Fibroblast of upper back skin (primary cell): ENCODE measurements around the gene SHB.
"Not testable (repeated sequence)": the region's sequence is repeated elsewhere in the genome, so short reads cannot be mapped to it uniquely, and the experiment has no call there.

Experiments used
- DNase-seq: peaks from one replicate; pipeline ENCODE4 v3.0.0-alpha.2; 2013

Gene SHB

DNA sequence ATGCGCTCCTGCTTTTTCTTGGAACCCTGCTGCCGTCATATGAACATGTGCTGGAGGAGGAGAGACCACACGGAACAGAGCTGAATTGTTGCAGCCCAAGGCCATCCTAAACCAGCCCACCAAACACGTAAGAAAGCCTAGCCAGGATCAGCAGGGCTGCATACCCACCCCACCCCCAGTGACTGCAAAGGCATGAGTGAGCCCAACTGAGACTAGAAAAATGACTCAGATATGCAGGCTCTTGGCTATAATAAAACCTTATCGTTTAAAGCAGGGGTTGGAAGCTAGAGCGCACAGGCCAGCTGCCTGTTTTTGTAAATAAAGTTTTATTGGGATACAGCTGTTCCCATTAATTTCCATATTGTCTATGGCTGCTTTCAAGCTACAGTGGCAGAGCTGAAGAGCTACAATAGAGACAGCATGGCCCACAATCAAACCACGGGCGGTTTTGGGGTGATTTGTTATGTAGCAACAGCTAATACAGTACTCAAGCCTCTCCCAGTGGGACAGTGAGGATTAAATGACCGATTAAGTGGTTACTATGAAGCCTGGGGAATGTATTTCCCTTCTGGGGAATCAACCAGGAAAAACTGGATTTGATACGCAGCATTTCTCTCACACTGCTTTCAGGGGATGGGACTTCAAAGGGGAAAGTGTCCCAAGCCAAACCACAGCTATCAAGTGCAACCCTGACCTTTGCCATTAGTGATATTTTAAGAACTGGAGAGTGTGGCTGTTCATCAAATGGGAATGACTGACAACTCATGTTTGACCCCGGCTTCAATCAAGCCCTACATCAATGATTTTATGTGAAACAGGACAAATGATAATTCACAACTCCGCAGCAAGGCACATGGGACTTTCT, 6.3 kb downstream of the SHB start:
- peak; percentile 85 for DNase-seq

DNA sequence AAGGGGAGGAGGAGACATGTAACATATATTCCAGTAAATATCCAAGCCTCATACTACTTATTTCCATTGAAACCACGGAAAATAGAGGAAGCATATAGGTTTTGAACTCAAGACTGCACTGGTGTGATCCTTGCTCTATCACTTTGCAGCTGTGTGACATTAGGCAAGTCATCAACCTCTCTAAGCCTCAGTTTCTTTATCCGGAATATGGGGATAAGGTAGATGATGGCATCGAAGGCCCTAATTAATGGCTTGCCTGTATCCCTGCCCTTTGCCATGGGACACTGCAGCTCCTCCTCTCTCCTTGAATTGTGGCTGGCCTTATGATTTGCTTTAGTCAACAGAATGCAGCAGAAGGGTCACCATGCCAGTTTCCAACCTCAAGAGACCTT, 6.9 kb downstream of the SHB start:
- no peak for DNase-seq

DNA sequence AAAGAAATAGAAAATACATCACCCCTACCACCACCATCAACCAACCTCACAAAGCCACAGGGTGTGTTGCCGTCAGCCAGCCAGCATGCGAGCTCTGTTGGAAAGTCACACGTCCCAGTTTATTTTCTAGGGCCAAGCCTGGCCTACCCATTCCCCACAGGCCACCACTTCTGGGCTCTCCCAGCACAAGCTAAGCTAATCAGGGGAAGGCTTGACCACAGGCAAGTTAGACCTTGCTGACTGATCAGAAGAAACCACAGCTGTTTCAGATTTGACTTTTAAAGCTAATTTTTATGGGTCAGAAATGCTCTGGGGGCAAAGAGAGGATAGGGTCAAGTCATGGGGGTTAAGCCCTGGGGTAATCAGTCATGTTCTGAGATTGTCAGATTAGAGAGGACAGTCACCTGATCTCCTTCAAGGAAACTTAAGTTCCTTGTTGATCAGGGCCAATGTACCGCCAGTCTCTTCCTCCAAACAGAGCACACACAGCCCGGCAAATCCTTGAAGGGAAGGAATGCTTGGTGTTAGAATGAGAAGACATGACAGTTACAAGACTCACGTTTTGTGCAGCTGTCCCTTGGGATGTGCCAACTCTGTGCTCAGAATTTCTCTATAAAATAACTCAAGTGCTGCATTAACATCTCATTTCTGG, 7.6 kb downstream of the SHB start:
- no peak for DNase-seq

DNA sequence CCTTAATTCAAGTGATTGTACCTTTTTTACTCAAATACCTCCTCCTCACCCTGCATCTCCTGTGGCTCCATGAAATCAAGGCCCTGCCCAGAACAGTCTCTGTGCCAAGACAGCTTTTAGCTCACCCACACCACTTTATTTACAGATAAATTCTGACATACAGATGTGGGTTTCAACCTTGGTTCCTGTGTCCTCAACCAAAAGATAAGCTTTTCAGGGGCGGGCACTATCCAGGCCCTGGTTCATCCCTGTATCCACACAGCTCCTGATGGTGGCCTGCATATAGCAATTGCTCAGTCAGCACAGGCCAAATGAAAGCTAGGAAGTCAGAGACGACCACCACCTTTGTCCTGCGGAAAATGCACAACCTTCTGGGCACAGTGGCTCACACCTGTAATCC, 8.3 kb downstream of the SHB start:
- no peak for DNase-seq

DNA sequence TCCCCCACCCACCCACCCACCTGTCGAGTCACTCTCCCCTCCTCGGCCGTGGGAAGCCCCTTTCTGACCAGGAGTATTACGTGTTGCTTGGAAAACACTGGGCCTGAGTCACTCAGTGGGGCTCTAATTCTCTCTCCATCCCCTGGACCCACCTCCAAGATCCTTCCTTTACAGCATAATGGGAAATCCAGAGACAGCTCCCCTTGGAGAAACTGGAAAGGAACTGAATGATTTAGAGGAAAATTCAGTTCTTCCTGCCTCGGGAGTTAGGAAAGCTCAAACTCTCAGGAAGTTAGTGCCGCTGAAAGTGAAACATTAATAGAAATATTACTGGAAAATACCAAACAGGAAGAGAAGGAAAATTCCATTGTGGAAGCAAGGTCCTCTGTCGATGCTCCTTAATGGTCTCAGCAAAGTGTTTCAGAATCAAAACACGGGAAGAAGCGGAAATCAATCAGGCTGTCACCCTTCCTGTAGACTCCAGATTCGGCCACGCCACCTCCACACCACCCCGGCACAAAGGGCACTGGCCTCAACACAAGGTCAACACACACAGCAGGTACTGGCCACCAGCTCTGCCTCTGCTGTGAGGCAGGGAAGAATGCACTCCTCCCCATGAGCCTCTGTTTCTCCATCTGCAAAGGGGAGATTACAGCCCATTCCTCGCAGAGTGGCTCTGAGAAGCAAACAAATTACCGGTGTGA, 9.6 kb downstream of the SHB start:
- DNase-seq, result no peak

DNA sequence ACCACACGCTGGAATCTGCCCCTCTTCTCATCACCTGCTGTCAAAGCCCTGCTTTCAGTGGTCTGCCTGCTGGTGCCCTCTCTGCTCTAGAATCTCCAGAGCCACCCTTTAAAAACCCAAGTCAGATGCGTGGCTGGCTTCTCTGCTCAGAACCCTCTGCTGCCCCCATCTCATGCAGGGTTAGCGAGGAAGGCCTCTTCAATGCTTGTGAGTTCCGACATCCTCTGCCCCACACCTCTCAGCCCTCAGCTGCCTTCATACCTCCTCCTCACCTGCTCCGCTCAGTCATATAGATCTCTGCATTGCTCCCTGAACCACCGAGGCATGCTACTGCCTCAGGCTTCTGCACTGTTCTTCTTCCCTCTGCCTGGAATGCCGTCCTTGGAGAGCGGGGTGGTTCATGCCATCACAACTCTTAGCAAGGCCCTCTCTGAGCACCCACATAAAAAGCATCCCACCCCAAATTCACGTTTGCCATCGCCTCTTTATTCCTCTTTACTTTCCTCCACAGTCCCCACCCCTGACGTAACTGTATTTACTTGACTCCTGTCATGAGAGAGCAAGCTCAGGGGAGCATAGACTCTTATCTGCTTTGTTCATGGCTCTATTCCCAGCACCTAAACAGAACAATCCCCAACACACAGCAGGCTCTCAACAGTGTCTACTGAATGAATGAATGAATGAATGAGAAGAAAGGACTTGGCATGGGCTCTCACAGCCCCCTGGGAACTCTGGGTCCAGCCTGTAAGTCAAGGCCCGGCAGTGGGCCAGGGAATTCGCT, 10.4 kb downstream of the SHB start:
- no peak for DNase-seq

DNA sequence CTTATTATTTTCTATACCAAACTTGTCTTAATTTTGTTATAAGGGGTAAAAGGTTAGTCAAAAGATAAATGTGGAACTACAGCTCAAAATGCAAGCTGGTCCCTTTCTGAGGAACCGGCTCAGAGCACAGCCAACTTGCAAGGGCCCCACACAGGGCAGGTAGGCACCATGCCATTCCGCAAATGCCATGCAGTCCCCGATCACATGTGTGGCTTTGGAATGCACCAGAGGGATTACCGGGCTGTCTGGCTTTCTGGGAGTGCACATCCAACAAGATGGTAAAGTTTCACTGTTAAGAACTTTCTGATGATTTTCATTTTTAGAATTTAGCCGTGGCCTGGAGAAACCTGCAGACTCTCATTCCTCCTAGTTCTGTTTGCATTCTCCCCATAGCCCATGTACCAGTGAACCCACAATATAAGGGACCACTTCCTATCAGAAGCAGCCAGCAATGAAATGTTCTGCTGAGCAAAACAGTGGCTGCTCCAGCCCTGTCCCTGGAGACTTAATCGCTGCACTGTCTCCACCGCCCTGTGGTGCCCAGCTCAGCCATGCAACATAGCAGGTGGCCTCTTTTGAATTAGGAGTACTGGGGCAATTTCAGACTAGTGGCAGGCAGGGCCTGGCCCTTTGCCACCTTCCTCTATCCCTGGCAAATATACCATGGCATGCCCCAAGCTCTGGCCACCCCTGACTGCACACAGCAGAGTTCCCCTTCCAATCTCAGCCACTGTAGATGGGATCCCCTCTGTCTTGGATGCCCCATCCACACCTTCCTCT, 11.4 kb downstream of the SHB start:
- DNase-seq, result no peak

DNA sequence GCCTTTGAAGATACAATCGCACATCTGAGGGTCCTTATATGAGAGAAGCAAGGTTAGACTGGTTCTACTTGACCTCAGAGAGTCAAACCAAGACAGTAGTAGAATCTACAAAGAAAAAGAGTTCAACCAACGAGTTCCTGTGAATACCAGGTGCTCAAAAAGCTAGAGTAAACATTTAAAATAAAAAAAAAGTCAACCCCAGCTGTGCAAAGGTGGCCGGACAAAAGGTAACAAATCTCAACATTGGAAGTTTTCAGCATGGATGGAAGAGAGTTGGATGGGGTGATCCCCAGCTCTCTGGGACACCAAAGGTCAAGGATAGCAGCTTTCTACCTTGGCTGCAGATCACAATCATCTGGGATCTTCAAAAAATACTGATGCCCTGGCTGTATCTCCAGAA, 14.4 kb downstream of the SHB start:
- no peak for DNase-seq

DNA sequence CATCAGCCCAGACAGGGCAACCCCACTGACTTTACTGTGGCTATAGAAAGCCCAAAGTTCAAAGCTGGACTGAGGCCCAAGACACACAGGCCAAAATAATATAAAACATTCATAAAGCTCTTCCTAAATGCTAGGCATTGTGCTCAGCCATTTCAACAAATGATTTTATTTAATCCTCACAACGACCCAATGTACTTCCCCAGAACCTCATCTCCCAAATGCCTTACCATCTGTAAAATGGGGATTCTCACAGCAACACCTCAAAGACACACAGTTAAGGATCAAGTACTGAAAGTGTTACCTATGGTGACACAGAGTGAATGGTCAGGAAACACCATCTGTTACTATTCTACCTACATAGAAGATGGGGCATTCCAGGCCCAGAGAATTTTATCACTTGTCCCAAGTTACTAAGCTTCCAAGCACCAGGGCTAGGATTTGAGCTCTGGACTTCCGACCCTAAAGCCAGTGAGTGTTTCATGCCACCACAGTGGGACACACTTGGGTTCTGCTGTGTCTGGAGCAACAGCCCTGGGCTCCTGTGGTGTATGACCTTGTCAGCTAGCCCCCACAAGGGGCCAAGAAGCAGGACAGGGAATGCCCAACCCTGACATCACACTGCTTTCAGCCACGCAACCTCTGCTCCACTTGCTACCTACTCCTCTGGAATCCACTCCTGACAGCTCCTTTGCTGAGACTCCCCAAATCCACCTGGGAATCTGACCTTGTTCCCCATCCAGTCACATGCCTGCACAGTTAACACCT, 15.1 kb downstream of the SHB start:
- DNase-seq, result no peak

DNA sequence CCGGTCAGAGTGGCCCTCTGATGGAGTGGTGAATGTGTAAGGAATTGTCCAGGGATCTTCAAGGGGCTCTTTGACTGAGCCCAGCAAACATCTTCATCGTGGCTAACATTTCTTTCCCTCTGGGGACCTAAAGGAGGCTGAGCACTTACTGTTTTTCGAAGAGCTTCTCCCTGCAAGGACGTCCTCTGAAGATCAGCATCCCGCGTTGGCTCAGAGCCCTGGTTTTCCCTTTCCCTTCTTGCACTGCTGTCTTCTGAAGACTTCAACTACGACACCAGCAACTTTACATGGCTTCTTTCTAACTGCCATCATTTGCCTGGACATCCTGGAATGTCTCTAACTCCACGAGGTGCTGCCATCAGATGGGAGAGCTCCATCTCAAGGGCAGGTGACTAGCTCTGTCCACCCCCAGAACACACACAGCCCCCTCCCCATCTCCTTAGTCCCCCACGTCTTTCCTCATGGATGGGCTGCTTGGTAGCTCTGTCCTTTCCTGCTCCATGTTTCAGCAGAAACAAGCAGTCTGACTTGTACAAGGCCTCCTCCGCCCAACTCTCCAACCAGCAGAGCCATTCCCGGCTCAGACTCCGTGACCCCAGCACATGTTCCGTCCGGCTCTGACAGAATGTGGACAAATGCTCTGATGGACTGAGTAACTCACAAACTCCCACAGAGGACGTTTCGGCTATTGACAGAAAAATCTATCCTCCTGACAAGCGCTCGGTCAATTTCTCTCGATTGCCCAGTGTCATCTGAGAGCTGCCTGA, 17.1 kb downstream of the SHB start:
- DNase-seq, result no peak

DNA sequence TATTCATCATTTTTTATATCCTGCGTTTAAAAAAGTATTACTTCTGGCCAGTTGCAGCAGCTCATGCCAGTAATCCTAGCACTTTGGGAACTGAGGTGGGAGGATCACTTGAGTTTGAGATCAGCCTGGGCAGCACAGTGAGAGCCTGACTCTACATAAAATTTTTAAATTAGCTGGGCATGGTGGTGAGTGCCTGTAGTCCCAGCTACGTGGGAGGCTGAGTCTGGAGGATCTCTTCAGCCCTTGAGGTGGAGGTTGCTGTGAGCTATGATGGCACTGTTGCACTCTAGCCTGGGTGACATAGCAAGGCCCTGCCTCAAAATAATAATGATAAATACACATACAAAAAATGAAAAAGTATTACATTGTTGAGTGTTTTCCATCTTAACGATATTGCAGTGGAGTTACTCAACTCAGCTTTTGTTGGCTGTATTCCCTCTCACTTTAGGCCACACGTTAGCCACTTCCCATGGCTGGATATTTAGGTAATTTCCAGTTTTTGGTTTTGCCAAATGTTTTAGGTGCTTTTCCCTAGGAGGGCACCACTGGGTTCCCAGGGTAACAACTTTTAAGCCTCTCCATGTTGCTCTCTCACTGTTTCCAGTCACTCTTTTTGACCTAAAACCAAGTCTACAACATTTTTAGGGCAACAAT, 20.6 kb downstream of the SHB start:
- DNase-seq, result peak; percentile 43

DNA sequence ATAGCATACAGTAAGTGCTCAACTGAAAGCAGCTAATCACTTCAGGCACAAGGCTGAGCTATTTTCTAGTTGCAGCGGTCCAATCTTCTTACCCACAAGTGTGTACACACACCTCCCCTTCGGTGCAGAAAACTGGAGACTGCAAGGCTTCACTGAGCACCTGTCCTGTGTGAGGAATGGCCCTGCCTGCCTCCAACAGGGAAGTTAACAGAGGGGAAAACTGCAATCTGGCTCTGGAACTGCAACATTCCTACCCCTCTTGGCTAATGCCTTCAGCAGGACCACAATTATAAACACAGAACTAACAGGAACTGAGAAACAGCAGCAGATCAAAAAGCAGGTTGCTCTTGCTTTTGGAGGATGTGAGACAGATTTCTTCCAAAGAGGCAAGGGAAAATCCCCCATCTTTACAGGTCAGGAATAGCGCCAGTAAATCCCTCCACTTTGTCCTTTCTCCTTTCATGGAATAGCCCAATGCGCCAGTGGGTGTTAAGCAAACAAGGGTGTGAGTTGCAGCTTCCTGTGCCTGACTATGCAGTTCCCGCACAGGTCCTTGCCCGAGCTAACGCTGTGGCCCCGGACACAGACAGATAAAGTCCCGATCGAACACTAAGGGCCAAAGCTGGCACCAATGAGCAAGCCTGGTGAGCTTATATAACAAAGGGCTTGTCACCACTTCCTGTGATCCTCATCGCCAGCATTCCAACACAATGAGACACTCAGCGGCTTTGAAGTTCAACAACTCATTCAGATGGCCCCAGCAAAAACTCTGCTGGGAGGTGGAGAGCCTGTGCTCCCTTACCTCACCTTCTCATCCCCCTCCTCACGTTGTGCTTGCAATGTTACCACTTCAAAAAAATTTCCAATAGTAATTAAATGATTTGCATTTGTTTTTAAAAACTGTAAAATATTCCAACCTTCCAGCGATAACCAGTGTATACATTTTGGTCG, 21.5 kb downstream of the SHB start:
- DNase-seq, result peak; percentile 92

DNA sequence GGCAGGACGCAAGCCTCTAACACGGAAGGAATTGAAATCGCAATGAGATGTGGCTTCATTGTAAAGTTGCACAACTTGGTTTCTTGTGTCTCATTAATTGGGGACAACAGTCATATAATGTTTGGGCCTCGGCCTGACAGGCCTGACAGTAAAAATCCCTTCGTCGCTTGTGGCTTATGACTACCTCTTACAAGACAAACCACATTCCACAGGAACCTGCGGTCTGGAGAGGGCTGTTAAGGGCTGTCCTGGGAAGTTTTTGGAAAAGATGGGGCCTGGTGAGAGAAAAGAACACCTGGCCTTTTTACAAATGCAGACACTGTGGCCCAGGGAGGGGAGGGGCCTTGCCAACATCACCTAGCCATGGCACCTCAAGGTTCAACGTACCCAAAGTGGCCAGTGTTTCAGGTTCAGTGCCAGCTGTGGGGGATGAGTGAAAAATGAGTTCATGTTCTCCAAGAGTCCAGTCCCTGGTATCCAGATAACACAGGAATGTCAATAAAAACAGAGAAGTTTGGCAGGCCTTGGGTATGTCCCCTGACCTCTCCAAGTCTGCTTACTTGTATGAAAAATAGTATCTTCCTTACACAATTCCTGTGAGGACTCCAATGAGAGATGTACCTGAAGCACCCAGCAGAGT, 22.2 kb downstream of the SHB start:
- DNase-seq, result peak; percentile 60

DNA sequence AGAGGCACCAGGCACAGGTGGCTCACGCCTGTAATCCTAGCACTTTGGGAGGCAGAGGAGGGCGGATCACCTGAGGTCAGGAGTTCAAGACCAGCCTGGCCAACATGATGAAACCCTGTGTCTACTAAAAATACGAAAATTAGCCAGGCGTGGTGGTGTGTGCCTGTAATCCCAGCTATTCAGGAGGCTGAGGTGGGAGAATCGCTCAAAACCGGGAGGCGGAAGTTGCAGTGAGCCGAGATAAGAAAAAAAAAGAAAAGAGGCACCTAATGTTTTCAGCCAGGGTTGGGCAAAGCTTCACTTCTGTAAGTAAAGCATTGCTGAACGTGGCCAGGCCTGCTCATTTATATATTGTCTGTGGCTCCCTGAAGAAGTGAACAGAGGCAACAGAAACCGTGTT, 23.1 kb downstream of the SHB start:
- DNase-seq, result not testable (repeated sequence)

DNA sequence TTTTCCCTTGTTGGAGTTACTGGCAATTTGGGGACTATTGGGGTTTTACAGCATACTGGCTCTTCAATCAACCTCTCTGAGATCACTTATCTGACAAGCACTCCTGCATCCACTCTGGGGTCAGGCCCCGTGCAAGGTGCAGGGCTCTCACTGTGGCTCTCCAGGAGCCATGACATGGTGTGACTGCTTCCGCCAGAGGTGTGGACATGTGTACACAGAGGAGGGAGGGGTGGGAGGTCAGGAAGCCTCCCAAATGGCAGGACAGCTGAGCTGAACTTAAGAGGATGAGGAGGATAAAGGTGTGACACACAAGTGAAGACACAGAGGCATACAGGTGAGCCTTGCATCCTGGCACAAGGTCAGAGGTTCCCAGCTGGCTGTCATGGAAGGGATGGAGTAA, 24.3 kb downstream of the SHB start:
- no peak for DNase-seq

DNA sequence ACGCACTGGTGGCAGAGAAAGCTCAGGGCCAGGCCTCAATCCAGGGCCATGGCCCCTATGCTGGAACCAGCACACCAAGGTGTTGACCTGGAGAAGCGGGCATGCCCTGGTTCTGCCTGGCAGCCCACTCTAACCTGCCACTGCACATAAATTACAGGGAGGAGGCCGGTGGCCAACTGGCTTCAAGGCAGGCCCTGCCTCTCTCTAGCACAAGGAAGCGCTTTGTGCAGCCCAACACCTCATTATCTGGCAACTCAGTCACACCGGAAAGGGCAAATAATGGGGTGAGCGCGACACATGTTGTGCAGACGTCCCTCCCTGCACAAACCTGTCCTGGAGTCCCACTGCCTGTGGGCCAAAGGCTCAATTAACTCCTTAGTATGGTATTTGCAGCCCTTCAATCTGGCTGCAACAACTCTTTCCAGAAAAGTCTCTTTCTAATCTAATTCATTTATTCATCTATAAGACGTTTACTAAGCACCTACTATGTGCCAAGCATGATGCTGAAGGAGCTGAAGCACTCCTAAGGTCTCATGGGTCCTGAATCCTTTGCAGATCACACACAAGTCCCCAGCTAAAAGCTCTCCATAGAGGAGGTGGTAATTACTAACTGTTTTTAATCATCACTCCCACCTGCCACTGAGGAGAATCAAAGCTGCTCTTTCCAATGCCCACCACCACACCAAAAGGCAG, 24.9 kb downstream of the SHB start:
- no peak for DNase-seq

DNA sequence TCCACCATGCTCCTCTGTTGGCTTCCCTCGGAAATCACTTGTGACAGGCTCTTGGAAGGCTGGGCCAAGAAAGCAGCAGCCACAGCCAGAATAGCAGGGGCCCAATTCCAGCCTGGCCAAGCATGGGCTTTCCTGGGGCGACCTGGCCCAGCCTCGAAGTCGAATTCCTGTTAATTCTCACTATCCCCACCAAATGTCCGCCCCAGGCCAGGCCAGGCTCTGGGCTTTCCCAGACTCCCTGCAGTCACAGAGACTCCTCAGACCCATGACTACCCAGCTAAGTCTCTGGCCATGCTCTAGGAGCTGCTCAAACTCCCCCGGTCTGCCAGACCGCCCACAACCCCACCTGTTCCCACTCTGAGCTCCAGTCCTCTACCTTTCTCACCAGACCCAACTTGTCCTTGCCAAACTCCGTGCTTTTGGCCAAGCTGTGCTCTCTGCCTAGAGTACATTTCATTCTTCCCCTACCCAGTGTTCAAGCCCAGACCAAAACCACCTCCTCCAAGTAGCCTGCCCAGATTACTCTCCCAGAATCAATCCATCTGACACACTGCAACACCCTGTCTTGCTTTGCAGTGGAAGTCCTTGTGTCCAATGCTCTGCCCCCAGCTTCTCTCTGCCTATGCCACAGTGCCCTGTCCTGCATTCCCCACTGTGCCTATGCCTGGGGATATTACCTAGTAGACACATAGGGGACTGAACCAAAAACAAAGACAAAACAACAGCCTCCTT, 26.2 kb downstream of the SHB start:
- DNase-seq, result no peak
